ENCODE measurements around the gene IL1RN. TPM values are rescaled to one million over a fixed set of nuclear protein-coding genes. Genes with fewer than 3 reads are reported as not detected.
"Not testable (repeated sequence)": the region's sequence is repeated elsewhere in the genome, so short reads cannot be mapped to it uniquely, and the experiment has no call there.

Gene IL1RN
- total RNA-seq, 1 donor from 2014 or later = not detected

- H3K9me3 Mint-ChIP-seq (ENCODE audit: unreplicated experiment); DNase-seq (ENCODE audit: extremely low spot score, unreplicated experiment); H3K4me1 Mint-ChIP-seq (ENCODE audit: unreplicated experiment); H3K27ac Mint-ChIP-seq (ENCODE audit: unreplicated experiment); H3K4me3 Mint-ChIP-seq (ENCODE audit: unreplicated experiment); H3K36me3 Mint-ChIP-seq (ENCODE audit: unreplicated experiment): not testable (repeated sequence)
- H3K27me3 Mint-ChIP-seq (ENCODE audit: unreplicated experiment) = peaks cover 15% of the 10 kb centered on the region
These were observed 30.4 kb upstream of the IL1RN start for GRCh38 chr2:113096842-113097618.

- no peak overlapping the region for H3K27ac Mint-ChIP-seq (ENCODE audit: unreplicated experiment)
- no peak overlapping the region for H3K4me3 Mint-ChIP-seq (ENCODE audit: unreplicated experiment)
- H3K27me3 Mint-ChIP-seq (ENCODE audit: unreplicated experiment) = peaks cover 18% of the 10 kb centered on the region
- H3K36me3 Mint-ChIP-seq (ENCODE audit: unreplicated experiment) = no peaks in the 10 kb centered on the region
- DNase-seq (ENCODE audit: extremely low spot score, unreplicated experiment) = no peak
- H3K4me1 Mint-ChIP-seq (ENCODE audit: unreplicated experiment) = no peaks in the 10 kb centered on the region
- peaks cover 9% of the 10 kb centered on the region for H3K9me3 Mint-ChIP-seq (ENCODE audit: unreplicated experiment)
- no peak for TF ChIP-seq CTCF (IDR thresholded peaks at IDR 0.05)
These were observed 29.4 kb upstream of the IL1RN start for GRCh38 chr2:113098041-113098440.

GRCh38 chr2:113098532-113098931 is 28.9 kb upstream of the IL1RN start:
- H3K27me3 Mint-ChIP-seq (ENCODE audit: unreplicated experiment) = peaks cover 21% of the 10 kb centered on the region
- H3K36me3 Mint-ChIP-seq (ENCODE audit: unreplicated experiment) = no peaks in the 10 kb centered on the region
- H3K4me3 Mint-ChIP-seq (ENCODE audit: unreplicated experiment) = no peak overlapping the region
- no peak for TF ChIP-seq CTCF (IDR thresholded peaks at IDR 0.05)
- H3K27ac Mint-ChIP-seq (ENCODE audit: unreplicated experiment) = no peak overlapping the region
- no peaks in the 10 kb centered on the region for H3K4me1 Mint-ChIP-seq (ENCODE audit: unreplicated experiment)
- no peak for DNase-seq (ENCODE audit: extremely low spot score, unreplicated experiment)
- peaks cover 12% of the 10 kb centered on the region for H3K9me3 Mint-ChIP-seq (ENCODE audit: unreplicated experiment)

GRCh38 chr2:113102133-113102532 is 25.3 kb upstream of the IL1RN start:
- H3K9me3 Mint-ChIP-seq (ENCODE audit: unreplicated experiment) = peaks cover 11% of the 10 kb centered on the region
- no peak overlapping the region for H3K4me3 Mint-ChIP-seq (ENCODE audit: unreplicated experiment)
- no peak for TF ChIP-seq CTCF (IDR thresholded peaks at IDR 0.05)
- no peaks in the 10 kb centered on the region for H3K36me3 Mint-ChIP-seq (ENCODE audit: unreplicated experiment)
- peaks cover 41% of the 10 kb centered on the region for H3K27me3 Mint-ChIP-seq (ENCODE audit: unreplicated experiment)
- no peak for DNase-seq (ENCODE audit: extremely low spot score, unreplicated experiment)
- H3K27ac Mint-ChIP-seq (ENCODE audit: unreplicated experiment) = no peak overlapping the region
- no peaks in the 10 kb centered on the region for H3K4me1 Mint-ChIP-seq (ENCODE audit: unreplicated experiment)

- Mint-ChIP-seq H3K9me3 (ENCODE audit: unreplicated experiment) (peaks cover 5% of the 10 kb centered on the region), H3K36me3 (ENCODE audit: unreplicated experiment) (no peaks in the 10 kb centered on the region), H3K4me3 (ENCODE audit: unreplicated experiment) (no peak overlapping the region), H3K4me1 (ENCODE audit: unreplicated experiment) (no peaks in the 10 kb centered on the region), H3K27me3 (ENCODE audit: unreplicated experiment) (peaks cover 41% of the 10 kb centered on the region), H3K27ac (ENCODE audit: unreplicated experiment) (no peak overlapping the region)
- no peak for DNase-seq (ENCODE audit: extremely low spot score, unreplicated experiment)
- no peak for TF ChIP-seq CTCF (IDR thresholded peaks at IDR 0.05)
These were observed 24.1 kb upstream of the IL1RN start for GRCh38 chr2:113103277-113103676.

Data from osteocyte (in vitro differentiated cells).